AG04449 (cell line): Measurements from ENCODE around the gene TWNK.

Experiments
- CTCF ChIA-PET: fragments of 350-600 bp; formaldehyde crosslinking; extraction: SDS; loops from one replicate; lab custom pipeline; 2021; ENCODE audit warnings: antibody characterized with exemption; lab: Yijun Ruan, JAX
- POLR2A ChIA-PET: fragments of 400-600, 350-600 bp; formaldehyde crosslinking; extraction: SDS; loops from one replicate; lab custom pipeline; 2020; ENCODE audit warnings: antibody characterized with exemption, inconsistent platforms; lab: Yijun Ruan, JAX
- DNase-seq: peaks from one replicate; pipeline ENCODE4 v3.0.0-alpha.2; 2010; ENCODE audit warnings: low read depth, low spot score
- H3K4me3 ChIP-seq: 2 replicates; pipeline ENCODE4 v1.5.1; 2011; ENCODE audit warnings: low read depth, mild to moderate bottlenecking, control low read depth, low read length
- TF ChIP-seq, protein P1 (sequence below): IDR thresholded peaks from one replicate; pipeline ENCODE4 v1.5.1; 2011; ENCODE audit warnings: mild to moderate bottlenecking, moderate library complexity, low read length, control low read depth, inconsistent platforms; ENCODE audit not compliant: insufficient read depth; ENCODE audit errors: missing control alignments

TWNK gene

DNA sequence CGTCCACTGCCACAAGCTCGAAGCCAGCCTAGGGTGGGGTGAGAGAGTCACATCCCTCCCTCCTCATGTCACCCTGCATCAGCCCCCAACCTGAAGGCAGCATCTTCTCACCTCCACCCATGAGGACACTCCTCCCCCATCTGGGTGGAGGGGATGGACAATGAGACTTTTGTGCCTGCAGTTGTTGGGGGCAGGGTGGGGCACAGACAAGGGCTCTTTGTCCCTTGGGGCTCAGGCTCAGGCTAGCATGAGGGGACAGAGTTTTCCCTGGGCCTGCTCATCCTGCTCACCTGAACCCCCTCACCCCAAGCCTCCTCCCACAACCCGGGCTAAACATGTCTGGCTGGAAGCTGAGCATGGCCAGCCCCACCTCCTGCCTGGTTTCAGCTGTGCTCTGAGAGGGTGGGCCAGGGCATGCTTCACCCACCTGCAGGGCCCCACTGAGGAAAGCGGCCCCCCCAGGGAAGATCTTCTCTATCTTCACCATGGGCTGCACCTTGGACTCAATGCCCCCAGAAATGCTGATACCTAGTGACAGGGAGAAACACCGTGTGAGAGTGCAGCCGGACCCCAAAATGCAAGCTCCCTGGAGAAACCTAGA is 21.6 kb downstream of the TWNK start:
- CTCF ChIA-PET: interaction anchor here (1.1 to 26.4 kb wide), 6 partner anchors 8 to 39 kb away, joined by 3 to 803 read pairs (median 4); partner anchors contain the start of genes LZTS2, PDZD7 and SFXN3
- TF ChIP-seq, protein P1, sequence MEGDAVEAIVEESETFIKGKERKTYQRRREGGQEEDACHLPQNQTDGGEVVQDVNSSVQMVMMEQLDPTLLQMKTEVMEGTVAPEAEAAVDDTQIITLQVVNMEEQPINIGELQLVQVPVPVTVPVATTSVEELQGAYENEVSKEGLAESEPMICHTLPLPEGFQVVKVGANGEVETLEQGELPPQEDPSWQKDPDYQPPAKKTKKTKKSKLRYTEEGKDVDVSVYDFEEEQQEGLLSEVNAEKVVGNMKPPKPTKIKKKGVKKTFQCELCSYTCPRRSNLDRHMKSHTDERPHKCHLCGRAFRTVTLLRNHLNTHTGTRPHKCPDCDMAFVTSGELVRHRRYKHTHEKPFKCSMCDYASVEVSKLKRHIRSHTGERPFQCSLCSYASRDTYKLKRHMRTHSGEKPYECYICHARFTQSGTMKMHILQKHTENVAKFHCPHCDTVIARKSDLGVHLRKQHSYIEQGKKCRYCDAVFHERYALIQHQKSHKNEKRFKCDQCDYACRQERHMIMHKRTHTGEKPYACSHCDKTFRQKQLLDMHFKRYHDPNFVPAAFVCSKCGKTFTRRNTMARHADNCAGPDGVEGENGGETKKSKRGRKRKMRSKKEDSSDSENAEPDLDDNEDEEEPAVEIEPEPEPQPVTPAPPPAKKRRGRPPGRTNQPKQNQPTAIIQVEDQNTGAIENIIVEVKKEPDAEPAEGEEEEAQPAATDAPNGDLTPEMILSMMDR: no peak
- no peak for DNase-seq
- POLR2A ChIA-PET: interaction anchor here (0.6 kb wide), 1 partner anchor 97 kb away, joined by 3 read pairs; no protein-coding TSS in a partner anchor
- no peak overlapping the region for H3K4me3 ChIP-seq

DNA sequence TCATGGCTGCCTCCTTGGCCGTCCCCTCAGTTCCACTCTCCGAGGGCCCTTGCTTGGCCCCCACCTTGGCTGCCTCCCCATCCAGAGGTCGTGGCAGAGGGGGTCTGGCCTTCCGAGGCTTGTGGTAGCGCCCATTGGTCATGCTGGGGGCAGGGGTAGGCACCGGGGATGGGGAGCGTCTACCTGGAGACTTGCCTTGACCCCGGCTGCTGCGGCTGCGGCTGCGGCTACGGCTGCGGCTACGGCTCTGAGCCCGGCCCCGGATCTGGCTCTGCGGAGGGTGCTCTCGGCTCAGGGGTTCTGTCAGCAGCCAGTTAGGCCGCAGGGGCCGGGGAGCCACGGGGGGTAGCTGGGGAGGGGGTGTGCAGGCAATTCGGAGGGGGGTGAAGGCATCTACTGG is 23.0 kb downstream of the TWNK start:
- TF ChIP-seq, protein P1: no peak
- no peak for DNase-seq
- CTCF ChIA-PET: interaction anchor here (1.1 to 7.4 kb wide), 8 partner anchors 9 to 57 kb away, joined by 3 to 336 read pairs (median 4); partner anchors contain the start of genes LZTS2, PDZD7 and SFXN3
- POLR2A ChIA-PET: no interaction called here
- no peak overlapping the region for H3K4me3 ChIP-seq

GRCh38 chr10:101011517-101012423 is 24.4 kb downstream of the TWNK start:
- ChIA-PET CTCF (interaction anchor here (0.9 to 7.4 kb wide), 21 partner anchors 8 to 476 kb away, joined by 3 to 336 read pairs (median 4); partner anchors contain the start of genes HIF1AN, LZTS2, PDZD7 and SFXN3), POLR2A (interaction anchor here (1.3 kb wide), 1 partner anchor 14 kb away, joined by 8 read pairs; no protein-coding TSS in a partner anchor)
- no peak overlapping the region for H3K4me3 ChIP-seq
- TF ChIP-seq, protein P1: peak; percentile 30
- DNase-seq: no peak

- ChIA-PET CTCF (interaction anchor here (1.0 to 7.4 kb wide), 11 partner anchors 14 to 66 kb away, joined by 3 to 336 read pairs (median 5); partner anchors contain the start of genes LZTS2, PDZD7 and SFXN3), POLR2A (no interaction called here)
- H3K4me3 ChIP-seq: no peak overlapping the region
- TF ChIP-seq, protein P1: peak; percentile 94
- DNase-seq: no peak
Observed at GRCh38 chr10:101012525-101013364, 25.4 kb downstream of the TWNK start.

DNA sequence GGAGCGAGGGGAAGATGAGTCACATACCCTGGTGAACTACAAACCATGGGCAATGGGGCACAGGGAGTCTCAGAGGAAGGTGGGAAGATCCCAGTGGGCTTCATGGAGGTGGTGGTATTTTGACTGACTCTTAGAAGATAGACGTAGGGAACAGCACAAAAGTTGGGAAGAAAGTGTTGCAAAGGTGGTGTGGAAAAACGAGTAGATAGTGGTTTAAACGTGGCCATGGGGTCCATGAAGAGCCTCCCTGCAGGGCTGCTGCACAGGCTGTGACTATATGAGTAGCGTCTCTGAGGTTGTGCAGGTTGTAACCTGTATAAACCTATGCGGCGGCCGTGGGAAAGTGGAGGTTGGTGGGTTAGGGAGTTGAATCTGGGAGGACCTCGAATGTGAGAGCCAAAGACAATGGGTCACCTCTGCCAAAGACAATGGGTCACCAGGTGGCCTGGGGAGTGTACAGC is 26.1 kb downstream of the TWNK start:
- CTCF ChIA-PET: interaction anchor here (1.3 to 7.3 kb wide), 10 partner anchors 17 to 129 kb away, joined by 3 to 803 read pairs (median 10); partner anchors contain the start of genes KAZALD1, LZTS2, MRPL43 and PDZD7
- POLR2A ChIA-PET: interaction anchor here (2.0 kb wide), 1 partner anchor 13 kb away, joined by 16 read pairs; the partner anchor contains the start of gene LZTS2
- DNase-seq: no peak
- TF ChIP-seq, protein P1: no peak
- H3K4me3 ChIP-seq: no peak overlapping the region
